H1 (cell line): Measurements from ENCODE around the gene BICD1. TPM values are rescaled to one million over a fixed set of nuclear protein-coding genes. Genes with fewer than 3 reads are reported as not detected.

ENCODE experiments used
- CTCF ChIA-PET: fragments of 300-600 bp; sonication (Branson Sonifier 250); formaldehyde crosslinking; loops from one replicate; lab custom pipeline; 2021; ENCODE audit not compliant: partially characterized antibody; lab: Charles Lee
- POLR2A ChIA-PET: fragments of 300-600 bp; sonication (Branson Sonifier 250); formaldehyde crosslinking; loops from one replicate; lab custom pipeline; 2021; ENCODE audit warnings: inconsistent platforms; ENCODE audit not compliant: partially characterized antibody; lab: Charles Lee
- DNase-seq, 2 experiments: peaks; one replicate each; pipeline versions ENCODE4 v3.0.0 to v3.0.0-alpha.2; 2010 to 2022; ENCODE audit warnings: low spot score in 2 of 2, low read depth in 1 of 2, mixed read lengths in 1 of 2
- FAIRE-seq: peaks from 2 replicates; lab custom pipeline; 2011; peaks lifted over from hg19 to GRCh38; lab: Jason Lieb, UNC
- H2AFZ ChIP-seq: 2 replicates; pipeline ENCODE4 v1.8.1; 2012; ENCODE audit warnings: low read length, inconsistent platforms
- H2AK5ac ChIP-seq: 2 replicates; pipeline ENCODE4 v1.6.1; 2013; ENCODE audit warnings: low read depth, low read length
- H2BK120ac ChIP-seq: replicated peaks from 2 replicates; pipeline ENCODE3; 2013; ENCODE audit warnings: low read depth, low read length, inconsistent platforms
- H2BK12ac ChIP-seq: 2 replicates; pipeline ENCODE4 v1.6.1; 2013; ENCODE audit warnings: low read depth, low read length
- H2BK15ac ChIP-seq: 2 replicates; pipeline ENCODE4 v1.6.1; 2013; ENCODE audit warnings: low read length
- H2BK20ac ChIP-seq: 2 replicates; pipeline ENCODE4 v1.6.1; 2013; ENCODE audit warnings: low read length
- H2BK5ac ChIP-seq: 2 replicates; pipeline ENCODE4 v1.6.1; 2013; ENCODE audit warnings: low read depth, low read length
- H3K14ac ChIP-seq: 2 replicates; pipeline ENCODE4 v1.6.1; 2013; ENCODE audit warnings: inconsistent platforms; ENCODE audit not compliant: insufficient read length
- H3K18ac ChIP-seq: 2 replicates; pipeline ENCODE4 v1.6.1; 2013; ENCODE audit warnings: low read length; ENCODE audit errors: extremely low read depth
- H3K23ac ChIP-seq: 2 replicates; pipeline ENCODE4 v1.6.1; 2013; ENCODE audit warnings: inconsistent platforms; ENCODE audit not compliant: insufficient read length
- H3K23me2 ChIP-seq: 2 replicates; pipeline ENCODE4 v1.6.1; 2013; ENCODE audit warnings: low read depth, low read length
- H3K27ac ChIP-seq: 2 replicates; pipeline ENCODE4 v1.6.1; 2011; ENCODE audit warnings: low read depth, low read length, inconsistent platforms
- H3K27me3 ChIP-seq, 4 experiments: replicated peaks in 1 of 4; 1 replicate in 1 of 4; 2 replicates in 3 of 4; pipeline versions ENCODE4 v1.6.1 to v1.8.1; 2011 to 2013; ENCODE audit warnings: low read length in 3 of 4, mild to moderate bottlenecking in 3 of 4, inconsistent platforms in 2 of 4, mixed read lengths in 2 of 4, moderate library complexity in 1 of 4; ENCODE audit not compliant: control insufficient read depth in 3 of 4, insufficient read depth in 3 of 4; ENCODE audit errors: extremely low read depth in 1 of 4
- H3K36me3 ChIP-seq, 4 experiments: 2 replicates each; pipeline versions ENCODE4 v1.6.1 to v1.8.1; 2011 to 2013; ENCODE audit warnings: mild to moderate bottlenecking in 4 of 4, low read length in 3 of 4, moderate library complexity in 2 of 4, control low read depth in 1 of 4, inconsistent platforms in 1 of 4; ENCODE audit not compliant: insufficient read depth in 4 of 4, control insufficient read depth in 2 of 4
- H3K4ac ChIP-seq: replicated peaks from 2 replicates; pipeline ENCODE3; 2013; ENCODE audit warnings: low read length, low read depth, mixed read lengths, inconsistent platforms; ENCODE audit not compliant: insufficient read length
- H3K4me1 ChIP-seq, 4 experiments: replicated peaks in 1 of 4; 1 replicate in 1 of 4; 2 replicates in 3 of 4; pipeline versions ENCODE4 v1.6.1 to v1.8.1; 2011 to 2013; ENCODE audit warnings: low read length in 3 of 4, inconsistent platforms in 2 of 4, mixed read lengths in 1 of 4; ENCODE audit not compliant: insufficient read depth in 4 of 4, control insufficient read depth in 3 of 4
- H3K4me2 ChIP-seq, 2 experiments: 2 replicates each; pipeline versions ENCODE4 v1.6.1 to v1.8.1; 2011 to 2013; ENCODE audit warnings: low read depth in 2 of 2, low read length in 2 of 2, control low read depth in 1 of 2, inconsistent platforms in 1 of 2, mild to moderate bottlenecking in 1 of 2; ENCODE audit not compliant: insufficient read depth in 1 of 2
- H3K4me3 ChIP-seq, 4 experiments: fragments of 200-600, 300-600 bp in 1 of 4; sonication (generic), shearing (Covaris generic), sonication (Bioruptor Twin) in 1 of 4; 2 replicates each; pipeline versions ENCODE4 v1.5.1 to v1.8.1; 2011 to 2016; ENCODE audit warnings: low read length in 4 of 4, low read depth in 3 of 4, control low read depth in 2 of 4, inconsistent platforms in 2 of 4, mild to moderate bottlenecking in 2 of 4, mixed read lengths in 1 of 4, moderate library complexity in 1 of 4; ENCODE audit not compliant: insufficient read depth in 2 of 4; ENCODE audit errors: extremely low read depth in 1 of 4
- H3K56ac ChIP-seq: replicated peaks from 2 replicates; pipeline ENCODE3; 2013; ENCODE audit warnings: low read depth, mild to moderate bottlenecking, mixed read lengths, low read length, inconsistent platforms; ENCODE audit not compliant: insufficient read length
- H3K79me1 ChIP-seq: 2 replicates; pipeline ENCODE4 v1.6.1; 2013; ENCODE audit warnings: low read depth, low read length, control low read depth
- H3K79me2 ChIP-seq, 2 experiments: 2 replicates each; pipeline versions ENCODE4 v1.6.1 to v1.8.1; 2012 to 2013; ENCODE audit warnings: low read length in 2 of 2, mild to moderate bottlenecking in 2 of 2, inconsistent platforms in 1 of 2; ENCODE audit not compliant: insufficient read depth in 2 of 2, control insufficient read depth in 1 of 2
- H3K9ac ChIP-seq, 4 experiments: replicated peaks in 1 of 4; 1 replicate in 1 of 4; 2 replicates in 3 of 4; pipeline versions ENCODE4 v1.6.1 to v1.8.1; 2011 to 2013; ENCODE audit warnings: low read depth in 3 of 4, low read length in 3 of 4, control low read depth in 2 of 4, mild to moderate bottlenecking in 2 of 4, moderate library complexity in 2 of 4, inconsistent platforms in 1 of 4; ENCODE audit errors: extremely low read depth in 1 of 4
- H3K9me3 ChIP-seq, 2 experiments: 2 replicates each; pipeline versions ENCODE4 v1.6.1 to v1.8.1; 2012 to 2013; ENCODE audit warnings: mild to moderate bottlenecking in 2 of 2, moderate library complexity in 2 of 2, control low read depth in 1 of 2, inconsistent platforms in 1 of 2, low read depth in 1 of 2, low read length in 1 of 2, mixed read lengths in 1 of 2; ENCODE audit not compliant: insufficient read depth in 2 of 2
- H4K20me1 ChIP-seq, 2 experiments: replicated peaks in 1 of 2; 2 replicates each; pipeline versions ENCODE3 to v1.8.1; 2011 to 2013; ENCODE audit warnings: inconsistent platforms in 2 of 2, low read length in 2 of 2, mild to moderate bottlenecking in 1 of 2; ENCODE audit not compliant: insufficient read depth in 2 of 2, control insufficient read depth in 1 of 2
- H4K5ac ChIP-seq: 2 replicates; pipeline ENCODE4 v1.6.1; 2013; ENCODE audit warnings: low read length, low read depth, mixed read lengths, inconsistent platforms; ENCODE audit not compliant: insufficient read length
- H4K8ac ChIP-seq: 2 replicates; pipeline ENCODE4 v1.8.0; 2013; ENCODE audit warnings: mild to moderate bottlenecking, moderate library complexity, low read length, inconsistent platforms; ENCODE audit not compliant: insufficient read depth; ENCODE audit errors: extremely low read depth
- H4K91ac ChIP-seq: replicated peaks from 2 replicates; pipeline ENCODE3; 2013; ENCODE audit warnings: low read length, mixed read lengths, inconsistent platforms; ENCODE audit not compliant: insufficient read length
- NRF1 ChIP-seq: IDR thresholded peaks from 2 replicates; pipeline ENCODE4 v1.6.1; 2011; ENCODE audit warnings: mild to moderate bottlenecking, low read depth, low read length, improper control_type of control experiment
- SIRT6 ChIP-seq: IDR thresholded peaks from one replicate; pipeline ENCODE4 v1.7.1; 2012; ENCODE audit warnings: low read length, inconsistent platforms
- SP2 ChIP-seq: IDR thresholded peaks from 2 replicates; pipeline ENCODE4 v1.6.1; 2012; ENCODE audit warnings: mild to moderate bottlenecking, low read length, inconsistent platforms
- WGBS, 2 experiments: shearing (Covaris generic) in 1 of 2; methylation state at CpG; one replicate each; pipeline versions ENCODE4 v1.1.6 to v1.1.7; 2013 to 2015; ENCODE audit warnings: low lambda C conversion rate in 2 of 2, mixed read lengths in 2 of 2, inconsistent platforms in 1 of 2, low coverage in 1 of 2, missing lambda C conversion rate in 1 of 2; ENCODE audit not compliant: insufficient replicate concordance in 2 of 2, insufficient coverage in 1 of 2, insufficient read length in 1 of 2; ENCODE audit errors: extremely low coverage in 1 of 2, missing lambda C conversion rate in 1 of 2; 5-methylcytosine and 5-hydroxymethylcytosine counted together
- polyA plus RNA-seq, 7 experiments: library from polyadenylated mRNA; depleted of rRNA in 3 of 7; stranded (reverse) in 5 of 7; unstranded in 2 of 7; fragments of >200 nt in 5 of 7; fragments of 200-250 nt in 2 of 7; gene quantifications; 1 replicate in 5 of 7; 2 replicates in 1 of 7; 4 replicates in 1 of 7; pipeline versions ENCODE4 v1.2.1 to v1.2.3, GENCODE V29; 2011 to 2013; ENCODE audit warnings: missing spikeins in 2 of 7, mixed read lengths in 2 of 7
- total RNA-seq: library from RNA; stranded (reverse); fragmentation: NEBNext Ultra II Directional; extraction: Animal tissue kit (Norgen Biotek cat#: 25700); gene quantifications from 2 replicates; pipeline ENCODE4 v1.2.1, GENCODE V29; 2021

The BICD1 gene
- total and polyA plus RNA-seq, 2 of the 8 experiments (the other 6 are each of a cell fraction or from before 2014, with no cell fraction given) = 34.1 to 58.4 TPM

GRCh38 chr12:32166510-32166909 is 59.9 kb downstream of the BICD1 start:
- 94% methylated on average over 4 of the region's 4 CpGs; no CpG with 5 or more reads in 1 of the 2 experiments for WGBS, 2 experiments
- Histone ChIP-seq H3K9me3 (no peaks in the 10 kb centered on the region), H3K79me2 (peaks cover 0 to 52% of the 10 kb centered on the region in 2 experiments; a peak in 2 of 4 replicates), H3K14ac (no peak overlapping the region), H4K20me1 (no peaks in the 10 kb centered on the region), H2BK12ac (no peak overlapping the region), H3K18ac (no peak overlapping the region), H2AFZ (no peak overlapping the region), H3K4ac (no peak overlapping the region), H3K79me1 (peaks cover 4% of the 10 kb centered on the region; the same call in 1 of the 2 replicates), H4K8ac (no peak overlapping the region), H2BK20ac (no peak overlapping the region), H3K23me2 (no peaks in the 10 kb centered on the region), H3K4me1 (peaks cover 0 to 11% (median 7%) of the 10 kb centered on the region in 4 experiments; a peak in 6 of 7 replicates), H2BK15ac (no peak overlapping the region), H3K4me2 (no peak overlapping the region), H2AK5ac (no peak overlapping the region), H2BK5ac (no peak overlapping the region), H3K56ac (no peak overlapping the region), H3K36me3 (peaks cover 0 to 6% (median 0%) of the 10 kb centered on the region in 4 experiments; a peak in 2 of 8 replicates), H4K91ac (no peak overlapping the region), H3K27me3 (no peaks in the 10 kb centered on the region), H2BK120ac (no peak overlapping the region), H4K5ac (no peak overlapping the region), H3K23ac (no peak overlapping the region), H3K4me3 (no peak overlapping the region), H3K9ac (no peak overlapping the region), H3K27ac (no peak overlapping the region)
- CTCF ChIA-PET = interaction anchor here (1.1 kb wide), 1 partner anchor 55 kb away, joined by 3 read pairs; no protein-coding TSS in a partner anchor
- no peak for TF ChIP-seq SIRT6
- TF ChIP-seq NRF1 = no peak
- no peak for TF ChIP-seq SP2
- no peak for FAIRE-seq
- no peak for DNase-seq
- POLR2A ChIA-PET = interaction anchor here (0.7 to 1.2 kb wide), 4 partner anchors 10 to 25 kb away, joined by 3 to 4 read pairs (median 3); no protein-coding TSS in a partner anchor
